ENCODE data around the gene FAM222A.
A peak's percentile ranks its signal among the peaks of the same experiment; 100 is the strongest.

- no peak for TF ChIP-seq EZH2phosphoT487 (IDR thresholded peaks at IDR 0.05; ENCODE audit: insufficient read depth, low read depth)
- peak; percentile 3 for TF ChIP-seq EZH2 (IDR thresholded peaks at IDR 0.05; ENCODE audit: insufficient read depth, poor library complexity, severe bottlenecking)
These were observed 1.8 kb upstream of the FAM222A start for GRCh38 chr12:109711596-109712461.

Measured in GM23248 (cell line).